Mesendoderm (in vitro differentiated cells): ENCODE results near the gene SGMS1.
A peak's percentile ranks its signal among the peaks of the same experiment; 100 is the strongest.
"Not testable (repeated sequence)": the region's sequence is repeated elsewhere in the genome, so short reads cannot be mapped to it uniquely, and the experiment has no call there.

ENCODE experiments used
- DNase-seq: peaks from one replicate; pipeline ENCODE4 v3.0.0; 2013
- H2AK5ac ChIP-seq: 2 replicates; pipeline ENCODE4 v1.6.1; 2013; ENCODE audit warnings: low read length, inconsistent platforms
- H2BK120ac ChIP-seq: 2 replicates; pipeline ENCODE4 v1.6.1; 2013; ENCODE audit warnings: low read depth, mild to moderate bottlenecking, low read length, moderate library complexity, mixed read lengths
- H2BK15ac ChIP-seq: replicated peaks from 2 replicates; pipeline ENCODE4 v1.6.1; 2013; ENCODE audit warnings: low read depth, mild to moderate bottlenecking, moderate library complexity
- H2BK5ac ChIP-seq: 2 replicates; pipeline ENCODE4 v1.6.1; 2013; ENCODE audit warnings: low read length, inconsistent platforms
- H3K18ac ChIP-seq: 2 replicates; pipeline ENCODE4 v1.6.1; 2013; ENCODE audit warnings: mild to moderate bottlenecking, low read length, mixed read lengths
- H3K23ac ChIP-seq: one replicate; pipeline ENCODE4 v1.6.1; 2013; ENCODE audit warnings: low read length
- H3K27ac ChIP-seq: 2 replicates; pipeline ENCODE4 v1.5.1; 2013; ENCODE audit warnings: low read depth, mild to moderate bottlenecking, inconsistent platforms, low read length, moderate library complexity
- H3K27me3 ChIP-seq: 2 replicates; pipeline ENCODE4 v1.6.1; 2013; ENCODE audit warnings: low read length, control low read depth, mild to moderate bottlenecking, inconsistent platforms; ENCODE audit not compliant: insufficient read depth, poor library complexity
- H3K36me3 ChIP-seq: 2 replicates; pipeline ENCODE4 v1.6.1; 2013; ENCODE audit warnings: low read length, inconsistent platforms; ENCODE audit not compliant: control insufficient read depth, insufficient read depth
- H3K4ac ChIP-seq: one replicate; pipeline ENCODE4 v1.6.1; 2013; ENCODE audit warnings: low read depth, mild to moderate bottlenecking, low read length, moderate library complexity
- H3K4me1 ChIP-seq: 2 replicates; pipeline ENCODE4 v1.6.1; 2013; ENCODE audit warnings: low read depth, low read length, inconsistent platforms; ENCODE audit not compliant: control insufficient read depth
- H3K4me2 ChIP-seq: 2 replicates; pipeline ENCODE4 v1.6.1; 2013; ENCODE audit warnings: low read length
- H3K4me3 ChIP-seq: 2 replicates; pipeline ENCODE4 v1.5.1; 2013; ENCODE audit warnings: mild to moderate bottlenecking, low read length
- H3K56ac ChIP-seq: one replicate; pipeline ENCODE4 v1.6.1; 2013; ENCODE audit warnings: low read length
- H3K79me1 ChIP-seq: 2 replicates; pipeline ENCODE4 v1.6.1; 2013; ENCODE audit warnings: low read length, inconsistent platforms
- H3K79me2 ChIP-seq: 2 replicates; pipeline ENCODE4 v1.6.1; 2013; ENCODE audit warnings: mild to moderate bottlenecking, low read length; ENCODE audit not compliant: control insufficient read depth, insufficient read depth
- H3K9ac ChIP-seq: 2 replicates; pipeline ENCODE4 v1.6.1; 2013; ENCODE audit warnings: low read length, inconsistent platforms
- H4K5ac ChIP-seq: one replicate; pipeline ENCODE4 v1.6.1; 2013; ENCODE audit warnings: low read length
- H4K8ac ChIP-seq: one replicate; pipeline ENCODE4 v1.6.1; 2013; ENCODE audit warnings: low read depth, mild to moderate bottlenecking, control low read depth, low read length, moderate library complexity
- WGBS: extraction: QIAGEN DNeasy Blood & Tissue Kit; methylation state at CpG from one replicate; pipeline ENCODE4 v1.1.7; 2013; ENCODE audit warnings: low lambda C conversion rate, missing lambda C conversion rate; ENCODE audit not compliant: insufficient coverage; ENCODE audit errors: extremely low coverage; 5-methylcytosine and 5-hydroxymethylcytosine counted together

Gene SGMS1

GRCh38 chr10:50661563-50661962 is 37.8 kb upstream of the SGMS1 start:
- H4K5ac ChIP-seq, H4K8ac ChIP-seq, H3K4me2 ChIP-seq, H3K56ac ChIP-seq, H3K36me3 ChIP-seq, H2BK5ac ChIP-seq, H2BK15ac ChIP-seq, H3K27ac ChIP-seq, H3K4me1 ChIP-seq, H3K9ac ChIP-seq, H3K27me3 ChIP-seq, DNase-seq, H2AK5ac ChIP-seq, H3K79me1 ChIP-seq, H3K23ac ChIP-seq, H3K79me2 ChIP-seq, H3K4me3 ChIP-seq, H2BK120ac ChIP-seq, H3K4ac ChIP-seq, H3K18ac ChIP-seq: not testable (repeated sequence)
- no CpG with 5 or more reads among the region's 4 CpGs for WGBS

GRCh38 chr10:50659865-50660730 is 36.3 kb upstream of the SGMS1 start:
- H3K27ac ChIP-seq, H3K23ac ChIP-seq, H2BK15ac ChIP-seq, H3K9ac ChIP-seq, H3K18ac ChIP-seq, H2AK5ac ChIP-seq, H2BK5ac ChIP-seq, H3K79me2 ChIP-seq, H3K56ac ChIP-seq, H3K4me1 ChIP-seq, H3K36me3 ChIP-seq, H2BK120ac ChIP-seq, H3K4ac ChIP-seq, H3K79me1 ChIP-seq, H4K5ac ChIP-seq, H3K27me3 ChIP-seq, H3K4me2 ChIP-seq, H3K4me3 ChIP-seq, H4K8ac ChIP-seq: not testable (repeated sequence)
- DNase-seq, result peak; percentile 23
- WGBS, result no CpG with 5 or more reads among the region's 32 CpGs

GRCh38 chr10:50659016-50659864 is 35.5 kb upstream of the SGMS1 start:
- H2BK120ac ChIP-seq, H3K27ac ChIP-seq, H3K18ac ChIP-seq, H3K4me3 ChIP-seq, H3K79me2 ChIP-seq, H3K36me3 ChIP-seq, H4K8ac ChIP-seq, H2BK15ac ChIP-seq, H3K4me2 ChIP-seq, DNase-seq, H3K79me1 ChIP-seq, H4K5ac ChIP-seq, H3K4ac ChIP-seq, H3K4me1 ChIP-seq, H3K56ac ChIP-seq, H3K23ac ChIP-seq, H3K9ac ChIP-seq, H2AK5ac ChIP-seq, H2BK5ac ChIP-seq, H3K27me3 ChIP-seq: not testable (repeated sequence)
- no CpG with 5 or more reads among the region's 35 CpGs for WGBS

DNA sequence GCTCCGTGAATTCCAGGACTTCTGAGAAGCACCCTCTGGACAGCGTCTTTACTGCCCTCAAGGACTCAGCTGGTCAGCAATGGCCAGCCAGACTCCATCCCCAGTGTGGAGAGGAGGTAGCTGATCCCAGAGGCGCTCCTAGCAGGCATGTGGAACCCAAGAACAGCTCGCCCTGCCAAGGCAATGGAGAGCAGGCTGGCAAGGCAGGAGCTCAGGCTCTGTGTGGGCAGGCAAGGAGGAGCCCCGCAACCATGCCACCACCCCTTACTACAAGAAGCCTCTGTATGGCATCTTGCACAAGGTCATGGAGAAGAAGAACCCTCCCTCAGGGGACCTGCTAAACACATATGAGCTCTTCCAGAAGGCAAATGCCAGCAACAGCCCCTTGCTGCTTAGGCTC is 34.4 kb upstream of the SGMS1 start:
- Histone ChIP-seq H2BK15ac (no peak overlapping the region), H3K4me2 (no peak overlapping the region), H2AK5ac (no peak overlapping the region), H3K36me3 (no peaks in the 10 kb centered on the region), H3K18ac (no peak overlapping the region), H3K4me3 (no peak overlapping the region), H3K27me3 (no peaks in the 10 kb centered on the region), H3K4ac (no peak overlapping the region), H4K8ac (no peak overlapping the region), H3K4me1 (no peaks in the 10 kb centered on the region), H4K5ac (no peak overlapping the region), H3K23ac (no peak overlapping the region), H3K56ac (no peak overlapping the region), H3K79me1 (no peaks in the 10 kb centered on the region), H2BK120ac (no peak overlapping the region), H2BK5ac (no peak overlapping the region), H3K79me2 (no peaks in the 10 kb centered on the region), H3K9ac (no peak overlapping the region), H3K27ac (no peak overlapping the region)
- no peak for DNase-seq
- no CpG with 5 or more reads among the region's 5 CpGs for WGBS

DNA sequence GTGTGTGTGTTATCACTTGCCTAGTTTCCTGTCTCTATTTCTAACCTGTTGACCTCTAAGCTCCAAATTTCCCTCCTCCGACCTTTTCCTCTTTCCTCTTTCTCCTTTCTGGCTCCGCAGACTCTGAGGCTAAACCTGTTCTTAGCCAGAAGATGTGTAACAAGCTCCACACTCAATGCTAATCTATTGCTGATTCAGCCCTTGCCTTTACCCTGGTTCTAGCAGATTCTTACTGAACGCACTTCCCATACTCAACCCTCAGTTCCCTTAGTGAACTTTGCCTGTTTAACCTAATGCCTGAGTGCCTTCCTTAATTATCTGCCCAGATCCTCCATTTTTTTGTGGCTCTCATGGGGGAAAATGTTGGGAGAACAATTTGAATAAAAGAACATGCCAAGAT is 30.0 kb upstream of the SGMS1 start:
- H2BK15ac ChIP-seq, result no peak overlapping the region
- no peak overlapping the region for H3K56ac ChIP-seq
- no peak overlapping the region for H2BK5ac ChIP-seq
- no peak overlapping the region for H3K4me2 ChIP-seq
- no peak overlapping the region for H3K23ac ChIP-seq
- no peak overlapping the region for H2AK5ac ChIP-seq
- H3K18ac ChIP-seq, result no peak overlapping the region
- H4K5ac ChIP-seq, result no peak overlapping the region
- no peaks in the 10 kb centered on the region for H3K36me3 ChIP-seq
- no peaks in the 10 kb centered on the region for H3K79me1 ChIP-seq
- no peak overlapping the region for H4K8ac ChIP-seq
- H3K27me3 ChIP-seq, result no peaks in the 10 kb centered on the region
- WGBS, result no CpG with 5 or more reads among the region's 3 CpGs
- DNase-seq, result no peak
- no peak overlapping the region for H3K4ac ChIP-seq
- H3K9ac ChIP-seq, result no peak overlapping the region
- H3K4me1 ChIP-seq, result no peaks in the 10 kb centered on the region
- H3K4me3 ChIP-seq, result no peak overlapping the region
- no peaks in the 10 kb centered on the region for H3K79me2 ChIP-seq
- H2BK120ac ChIP-seq, result no peak overlapping the region
- H3K27ac ChIP-seq, result no peak overlapping the region
